GM12892 (cell line): ENCODE results near the gene OR51B6.

Source experiments
- POLR2A ChIP-seq: IDR thresholded peaks from 2 replicates; pipeline ENCODE4 v1.6.1; 2011; ENCODE audit warnings: low read depth, low read length, control low read depth
- POLR2AphosphoS5 ChIP-seq: IDR thresholded peaks from 2 replicates; pipeline ENCODE4 v1.6.1; 2011; ENCODE audit warnings: low read depth, low read length, control low read depth
- TAF1 ChIP-seq: IDR thresholded peaks from 2 replicates; pipeline ENCODE4 v1.6.1; 2011; ENCODE audit warnings: low read depth, mild to moderate bottlenecking, control low read depth, low read length, borderline replicate concordance

DNA sequence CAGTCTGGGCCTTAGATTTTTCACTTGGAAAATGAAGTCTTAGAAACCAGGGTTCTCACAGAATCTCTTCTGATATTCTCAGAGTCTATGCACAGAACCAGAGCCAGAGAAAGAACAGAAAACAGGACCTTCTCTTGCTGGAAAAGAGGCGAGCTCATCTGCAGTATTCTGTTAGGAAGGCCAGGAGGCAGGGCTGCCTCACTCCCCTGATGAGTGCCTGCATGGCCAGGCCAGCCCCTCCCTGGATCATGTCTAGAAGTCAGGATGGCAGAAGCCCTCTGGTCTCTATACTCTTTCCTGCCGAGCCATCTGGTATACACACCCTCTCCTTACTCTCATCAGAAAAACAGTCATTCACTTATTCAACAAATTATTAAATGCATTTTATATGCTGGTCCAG, 33.0 kb downstream of the OR51B6 start:
- TF ChIP-seq POLR2A (no peak), POLR2AphosphoS5 (no peak), TAF1 (no peak)
